ENCODE results near the gene NOTCH1. TPM values are rescaled to one million over a fixed set of nuclear protein-coding genes. Genes with fewer than 3 reads are reported as not detected.

The NOTCH1 gene
- total RNA-seq, 6 experiments from 2014 or later = 12.1 to 17.1 (median 14.7) TPM

DNA sequence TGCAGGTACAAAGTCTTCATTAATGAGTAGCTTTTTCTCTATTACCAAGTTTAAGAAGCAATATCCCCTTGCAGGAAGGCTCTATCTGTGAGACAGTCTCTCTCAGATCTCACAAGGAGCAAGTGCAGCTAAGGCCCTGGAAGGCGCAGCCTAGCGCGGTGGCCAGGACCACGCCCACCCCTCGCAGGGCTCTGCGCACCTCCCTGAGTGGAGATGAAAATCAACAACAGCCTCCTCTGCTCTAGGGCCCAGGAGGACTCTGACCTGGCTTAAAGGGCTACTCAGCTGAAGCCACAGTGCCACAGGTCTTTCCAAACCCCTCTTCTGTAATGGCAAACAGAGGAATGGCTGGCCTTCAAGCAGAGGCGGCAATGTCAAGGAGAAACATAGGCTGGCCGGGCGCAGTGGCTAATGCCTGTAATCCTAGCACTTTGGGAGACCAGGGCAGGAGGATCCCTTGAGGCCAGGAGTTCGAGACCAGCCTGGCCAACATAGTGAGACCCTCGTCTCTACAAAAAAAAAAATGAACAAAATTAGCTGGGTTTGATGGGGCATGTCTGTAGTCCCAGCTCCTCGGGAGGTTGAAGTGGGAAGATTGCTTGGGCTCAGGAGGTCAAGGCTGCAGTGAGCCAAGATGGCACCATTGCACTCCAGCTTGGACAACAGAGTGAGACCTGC is 74.9 kb downstream of the NOTCH1 start:
- H3K4me1 Mint-ChIP-seq (ENCODE audit: low read depth) = no peaks in the 10 kb centered on the region
- DNase-seq = no peak
- H3K4me3 Mint-ChIP-seq = no peak overlapping the region
- no peaks in the 10 kb centered on the region for H3K9me3 Mint-ChIP-seq
- no peak overlapping the region for H3K27ac Mint-ChIP-seq
- TF ChIP-seq, protein P1, sequence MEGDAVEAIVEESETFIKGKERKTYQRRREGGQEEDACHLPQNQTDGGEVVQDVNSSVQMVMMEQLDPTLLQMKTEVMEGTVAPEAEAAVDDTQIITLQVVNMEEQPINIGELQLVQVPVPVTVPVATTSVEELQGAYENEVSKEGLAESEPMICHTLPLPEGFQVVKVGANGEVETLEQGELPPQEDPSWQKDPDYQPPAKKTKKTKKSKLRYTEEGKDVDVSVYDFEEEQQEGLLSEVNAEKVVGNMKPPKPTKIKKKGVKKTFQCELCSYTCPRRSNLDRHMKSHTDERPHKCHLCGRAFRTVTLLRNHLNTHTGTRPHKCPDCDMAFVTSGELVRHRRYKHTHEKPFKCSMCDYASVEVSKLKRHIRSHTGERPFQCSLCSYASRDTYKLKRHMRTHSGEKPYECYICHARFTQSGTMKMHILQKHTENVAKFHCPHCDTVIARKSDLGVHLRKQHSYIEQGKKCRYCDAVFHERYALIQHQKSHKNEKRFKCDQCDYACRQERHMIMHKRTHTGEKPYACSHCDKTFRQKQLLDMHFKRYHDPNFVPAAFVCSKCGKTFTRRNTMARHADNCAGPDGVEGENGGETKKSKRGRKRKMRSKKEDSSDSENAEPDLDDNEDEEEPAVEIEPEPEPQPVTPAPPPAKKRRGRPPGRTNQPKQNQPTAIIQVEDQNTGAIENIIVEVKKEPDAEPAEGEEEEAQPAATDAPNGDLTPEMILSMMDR (IDR thresholded peaks at IDR 0.05) = no peak
- H3K36me3 Mint-ChIP-seq (ENCODE audit: low read depth) = peaks cover 10% of the 10 kb centered on the region; the same call in 1 of the 2 replicates
- H3K27me3 Mint-ChIP-seq (ENCODE audit: insufficient read depth) = peaks cover 5% of the 10 kb centered on the region; the same call in 1 of the 2 replicates

DNA sequence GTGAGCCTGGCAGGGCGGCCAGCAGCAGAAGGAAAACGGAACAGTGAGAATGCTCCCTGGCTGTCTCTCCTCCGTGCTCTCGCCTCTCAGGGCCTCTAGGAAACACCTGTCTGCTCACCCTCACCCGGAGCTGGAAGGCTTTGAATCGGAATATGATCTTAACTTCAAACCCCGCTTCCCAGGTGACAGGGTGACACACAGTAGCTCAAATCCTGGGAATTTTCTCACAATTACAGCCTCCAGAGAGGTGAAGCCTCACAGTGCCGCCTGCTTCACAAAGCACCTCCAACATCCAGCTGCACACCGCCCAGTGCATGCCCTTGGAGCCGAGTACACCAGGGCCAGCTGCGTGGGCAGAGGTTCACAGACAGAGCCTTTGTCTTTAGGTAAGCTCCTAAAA is 75.5 kb downstream of the NOTCH1 start:
- Mint-ChIP-seq H3K9me3 (no peaks in the 10 kb centered on the region), H3K36me3 (ENCODE audit: low read depth) (peaks cover 13% of the 10 kb centered on the region), H3K27me3 (ENCODE audit: insufficient read depth) (peaks cover 5% of the 10 kb centered on the region; the same call in 1 of the 2 replicates), H3K4me1 (ENCODE audit: low read depth) (no peaks in the 10 kb centered on the region), H3K4me3 (no peak overlapping the region), H3K27ac (no peak overlapping the region)
- DNase-seq = no peak
- TF ChIP-seq, protein P1 (IDR thresholded peaks at IDR 0.05) = no peak

DNA sequence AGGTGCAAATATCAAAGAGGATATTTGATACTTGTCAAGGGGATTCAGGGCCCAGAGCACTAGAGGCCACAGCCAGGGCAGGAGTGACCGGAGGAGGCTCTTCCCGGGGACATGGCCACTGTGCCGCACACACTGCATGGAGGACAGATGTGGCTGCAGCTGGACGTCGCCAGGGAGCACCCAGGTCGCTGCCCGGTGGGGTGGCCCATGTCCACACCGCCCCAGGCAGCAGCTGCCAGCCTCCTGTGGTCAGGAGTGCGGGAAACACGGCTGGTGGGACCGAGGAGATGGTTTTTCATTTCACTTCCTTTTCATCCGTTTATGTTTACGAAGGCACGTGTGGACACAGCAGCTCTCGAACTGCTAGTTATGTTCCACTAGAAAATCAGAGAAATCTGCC is 78.1 kb downstream of the NOTCH1 start:
- Mint-ChIP-seq H3K4me1 (ENCODE audit: low read depth) (no peaks in the 10 kb centered on the region), H3K36me3 (ENCODE audit: low read depth) (peaks cover 24% of the 10 kb centered on the region), H3K4me3 (no peak overlapping the region), H3K27me3 (ENCODE audit: insufficient read depth) (peaks cover 8% of the 10 kb centered on the region), H3K27ac (no peak overlapping the region), H3K9me3 (no peaks in the 10 kb centered on the region)
- TF ChIP-seq, protein P1 (IDR thresholded peaks at IDR 0.05) = no peak
- DNase-seq = no peak

DNA sequence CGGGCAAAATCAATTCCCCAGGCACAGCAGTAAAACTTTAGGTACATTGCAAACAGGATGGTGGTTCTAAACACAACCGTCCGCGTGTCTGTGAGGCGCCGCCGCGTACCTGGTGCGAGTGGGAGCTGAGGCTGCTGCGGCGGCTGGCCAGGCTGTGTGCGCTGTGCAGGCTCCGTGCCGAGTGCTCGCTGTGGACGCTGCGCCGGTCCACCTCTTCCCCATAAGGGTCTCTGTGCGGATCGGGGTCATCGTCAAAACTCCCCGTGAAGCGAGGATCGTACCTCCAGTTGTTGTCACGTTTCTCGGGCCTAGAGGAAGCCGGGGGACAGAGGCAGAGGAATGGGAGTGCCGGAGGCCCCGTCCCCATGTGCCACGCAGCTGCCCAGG is 79.7 kb downstream of the NOTCH1 start:
- H3K4me3 Mint-ChIP-seq = no peak overlapping the region

DNA sequence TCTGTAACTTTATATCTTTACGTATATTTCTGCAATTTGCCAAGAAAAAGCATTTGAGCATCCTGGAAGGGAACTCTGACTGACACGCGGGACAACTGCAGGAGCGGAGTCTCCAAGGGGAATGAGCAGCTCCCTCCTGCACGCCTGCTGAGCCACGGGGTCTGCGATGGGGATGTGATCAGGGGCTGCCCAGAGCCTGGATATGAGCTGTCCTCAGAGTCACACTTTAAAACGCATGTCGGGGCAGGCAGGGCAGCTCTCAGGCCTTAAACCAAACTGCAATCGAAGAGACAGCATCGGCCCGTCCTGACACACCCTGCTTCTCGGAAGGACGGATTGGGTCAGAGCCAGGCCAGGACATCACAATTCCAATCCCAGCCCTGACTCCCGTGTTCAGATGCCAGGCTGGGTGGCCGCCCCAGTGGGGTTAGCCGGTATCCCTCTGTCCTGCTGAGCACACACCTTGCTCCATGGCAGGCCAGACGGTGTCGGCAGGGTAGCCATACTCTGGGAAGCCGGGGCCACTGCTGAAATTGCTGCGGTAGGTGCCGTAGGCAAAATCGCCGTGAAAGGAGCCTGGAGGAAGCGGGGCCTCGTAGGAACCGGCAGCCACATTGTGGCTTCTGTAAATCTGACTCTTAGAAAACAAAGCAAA is 80.2 kb downstream of the NOTCH1 start:
- TF ChIP-seq, protein P1 (IDR thresholded peaks at IDR 0.05) = no peak
- Mint-ChIP-seq H3K36me3 (ENCODE audit: low read depth) (peaks cover 29% of the 10 kb centered on the region), H3K4me3 (no peak overlapping the region), H3K27ac (no peak overlapping the region), H3K27me3 (ENCODE audit: insufficient read depth) (peaks cover 2% of the 10 kb centered on the region), H3K9me3 (no peaks in the 10 kb centered on the region), H3K4me1 (ENCODE audit: low read depth) (no peaks in the 10 kb centered on the region)
- DNase-seq = no peak

More for the DNA sequence above, 79.7 kb downstream of the NOTCH1 start:
- Mint-ChIP-seq H3K4me1 (ENCODE audit: low read depth) (no peaks in the 10 kb centered on the region), H3K27ac (no peak overlapping the region), H3K9me3 (no peaks in the 10 kb centered on the region), H3K36me3 (ENCODE audit: low read depth) (peaks cover 29% of the 10 kb centered on the region), H3K27me3 (ENCODE audit: insufficient read depth) (peaks cover 2% of the 10 kb centered on the region)
- DNase-seq = no peak
- TF ChIP-seq, protein P1 (IDR thresholded peaks at IDR 0.05) = no peak

Data from HFFc6 (cell line).